ELF-1 (cell line): ENCODE data around the gene S1PR2.

Source experiments
- DNase-seq: peaks from one replicate; pipeline ENCODE4 v3.0.0-alpha.2; 2016; ENCODE audit warnings: low read depth, low spot score

The S1PR2 gene, protein sequence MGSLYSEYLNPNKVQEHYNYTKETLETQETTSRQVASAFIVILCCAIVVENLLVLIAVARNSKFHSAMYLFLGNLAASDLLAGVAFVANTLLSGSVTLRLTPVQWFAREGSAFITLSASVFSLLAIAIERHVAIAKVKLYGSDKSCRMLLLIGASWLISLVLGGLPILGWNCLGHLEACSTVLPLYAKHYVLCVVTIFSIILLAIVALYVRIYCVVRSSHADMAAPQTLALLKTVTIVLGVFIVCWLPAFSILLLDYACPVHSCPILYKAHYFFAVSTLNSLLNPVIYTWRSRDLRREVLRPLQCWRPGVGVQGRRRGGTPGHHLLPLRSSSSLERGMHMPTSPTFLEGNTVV

DNA sequence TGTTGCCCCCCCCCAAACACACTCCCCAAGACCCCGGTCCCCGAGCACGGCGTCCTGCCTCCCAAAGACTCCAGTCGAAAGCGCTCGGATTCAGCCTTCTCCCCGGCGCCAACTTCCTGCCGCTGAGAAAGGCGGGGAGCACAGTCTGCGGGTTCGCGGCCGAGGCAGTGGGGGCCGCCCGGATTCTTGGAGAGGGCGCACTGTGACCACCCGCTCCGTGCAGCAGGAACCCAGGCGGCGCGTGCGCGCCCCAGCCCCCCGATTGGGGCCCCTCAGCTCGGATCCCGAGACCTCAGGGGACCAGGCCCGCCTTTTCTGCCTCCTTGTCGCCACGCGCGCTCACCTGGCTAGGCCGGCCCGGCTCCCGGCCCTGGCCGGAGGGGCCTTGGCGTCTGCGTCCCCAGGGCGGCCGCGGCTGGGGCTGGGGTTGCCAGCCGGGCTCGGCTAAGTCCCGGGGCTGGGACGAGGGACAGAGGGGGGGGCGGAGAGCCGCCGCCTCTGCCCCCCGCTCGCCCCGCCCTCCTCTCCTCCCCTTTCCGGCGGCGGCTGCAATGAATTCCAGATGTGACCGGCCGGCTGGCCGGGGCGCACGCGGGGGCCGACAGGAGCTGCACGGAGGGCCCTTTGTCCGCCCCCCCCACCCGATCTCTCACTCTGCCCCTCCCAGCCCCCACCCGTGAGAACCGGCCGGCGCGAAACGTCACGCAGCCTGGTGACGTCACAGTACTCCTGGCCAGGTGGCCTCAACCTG lies at the start of gene S1PR2:
S1PR2 (minus strand) TSS at position 471 of the 751 bp plus-strand sequence. CDS start 6,426 bp downstream, outside the sequence.
- DNase-seq = peak; percentile 85

DNA sequence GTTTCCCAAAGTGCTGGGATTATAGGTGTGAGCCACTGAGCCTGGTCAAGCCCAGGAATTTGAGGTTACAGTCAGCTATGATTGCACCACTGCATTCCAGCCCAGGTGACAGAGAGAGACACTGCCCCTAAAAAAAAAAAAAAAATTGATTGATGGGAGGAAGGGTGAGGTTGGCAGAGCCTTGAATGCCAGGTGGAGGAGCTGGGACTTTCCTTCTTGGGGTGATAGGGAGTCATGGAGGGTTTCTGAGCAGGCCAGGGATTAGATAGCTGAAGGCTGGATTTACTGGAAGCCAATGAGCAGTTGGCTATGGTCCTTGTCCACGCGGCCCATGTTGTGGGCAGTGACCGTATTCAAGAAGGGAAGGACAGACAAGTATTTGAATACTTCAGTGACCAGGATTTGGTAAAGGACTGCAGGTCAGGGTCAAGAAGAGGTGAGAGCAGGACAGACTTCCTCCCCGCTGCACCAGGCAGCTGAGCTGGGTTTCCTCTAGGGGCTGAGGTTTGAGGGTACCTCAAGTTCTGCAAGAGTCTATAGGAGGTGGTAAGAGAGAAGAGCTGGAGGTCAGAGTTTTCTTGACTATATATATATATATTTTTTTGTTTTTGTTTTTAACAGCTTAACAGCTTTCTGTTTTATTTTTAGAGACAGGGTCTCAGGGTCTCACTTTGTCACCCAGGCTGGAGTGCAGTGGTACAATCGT lies 48.8 kb upstream of the S1PR2 start:
- DNase-seq = no peak

DNA sequence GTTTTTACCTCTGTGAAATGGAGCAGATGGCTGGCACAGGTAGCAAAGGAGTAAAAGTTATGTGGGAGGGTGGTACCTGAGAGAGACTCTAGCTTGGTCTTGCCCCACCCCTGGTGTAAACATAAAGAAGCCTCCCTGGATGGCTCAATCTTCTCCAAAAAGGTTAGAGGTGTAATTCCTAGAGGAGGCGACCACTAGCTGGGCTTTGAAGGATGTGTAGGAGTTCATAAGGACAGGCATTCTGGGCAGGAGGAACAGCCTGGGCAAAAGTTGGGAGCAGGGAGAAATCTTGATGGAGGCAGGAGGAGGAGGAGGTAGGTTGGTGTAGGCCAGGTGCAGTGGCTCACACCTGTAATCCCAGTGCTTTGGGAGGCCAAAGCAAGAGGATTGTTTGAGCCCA lies 47.8 kb upstream of the S1PR2 start:
- no peak for DNase-seq

DNA sequence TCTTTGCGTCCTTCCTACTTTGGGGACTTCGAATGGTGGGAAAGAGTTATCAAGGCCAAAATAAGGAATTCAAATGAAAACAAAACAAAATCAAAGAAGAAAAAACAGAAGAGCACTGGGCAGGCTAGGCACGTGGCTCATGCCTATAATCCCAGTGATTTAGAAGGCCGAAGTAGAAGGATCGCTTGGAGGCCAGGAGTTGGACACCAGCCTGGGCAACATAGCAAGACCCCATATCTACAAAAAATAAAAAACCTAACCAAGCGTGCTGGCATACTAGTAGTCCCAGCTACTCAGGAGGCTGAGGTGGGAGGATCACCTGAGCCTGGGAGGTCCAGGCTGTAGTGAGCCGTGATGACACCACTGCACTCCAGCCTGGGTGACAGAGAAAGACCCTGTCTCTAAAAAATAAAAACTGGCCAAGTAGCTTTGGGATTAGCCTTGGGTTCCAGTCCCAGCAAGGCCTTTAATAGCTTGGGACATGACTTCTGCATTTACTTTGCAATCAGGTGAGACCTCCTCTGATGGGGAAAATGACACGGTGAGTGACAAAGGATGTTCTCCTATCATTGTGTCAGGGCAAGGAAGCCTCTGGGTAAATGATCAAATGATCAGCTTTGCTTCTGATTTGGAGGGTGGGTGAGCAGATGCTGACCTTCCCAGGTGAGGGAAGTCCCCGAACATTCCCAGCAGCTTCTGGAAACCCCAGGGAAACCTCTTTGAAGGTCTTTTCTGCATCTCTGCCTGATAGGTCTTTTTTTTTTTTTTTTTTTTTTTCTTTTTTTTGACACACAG lies 46.9 kb upstream of the S1PR2 start:
- DNase-seq = no peak

DNA sequence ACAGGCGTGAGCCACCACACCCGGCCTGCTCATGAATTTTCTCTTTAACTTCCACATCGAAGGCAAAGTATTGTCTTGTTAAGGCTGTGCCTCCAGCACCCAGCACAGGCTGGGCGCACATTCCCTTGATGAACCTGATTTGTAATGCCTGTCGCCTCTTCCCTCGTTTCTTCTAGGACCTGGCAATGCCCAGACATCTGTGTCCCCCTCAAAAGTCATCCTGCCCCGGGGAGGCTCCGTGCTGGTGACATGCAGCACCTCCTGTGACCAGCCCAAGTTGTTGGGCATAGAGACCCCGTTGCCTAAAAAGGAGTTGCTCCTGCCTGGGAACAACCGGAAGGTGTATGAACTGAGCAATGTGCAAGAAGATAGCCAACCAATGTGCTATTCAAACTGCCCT lies 43.5 kb upstream of the S1PR2 start:
- no peak for DNase-seq

- no peak for DNase-seq
These were observed 40.5 kb upstream of the S1PR2 start for GRCh38 chr19:10271543-10272086.

DNA sequence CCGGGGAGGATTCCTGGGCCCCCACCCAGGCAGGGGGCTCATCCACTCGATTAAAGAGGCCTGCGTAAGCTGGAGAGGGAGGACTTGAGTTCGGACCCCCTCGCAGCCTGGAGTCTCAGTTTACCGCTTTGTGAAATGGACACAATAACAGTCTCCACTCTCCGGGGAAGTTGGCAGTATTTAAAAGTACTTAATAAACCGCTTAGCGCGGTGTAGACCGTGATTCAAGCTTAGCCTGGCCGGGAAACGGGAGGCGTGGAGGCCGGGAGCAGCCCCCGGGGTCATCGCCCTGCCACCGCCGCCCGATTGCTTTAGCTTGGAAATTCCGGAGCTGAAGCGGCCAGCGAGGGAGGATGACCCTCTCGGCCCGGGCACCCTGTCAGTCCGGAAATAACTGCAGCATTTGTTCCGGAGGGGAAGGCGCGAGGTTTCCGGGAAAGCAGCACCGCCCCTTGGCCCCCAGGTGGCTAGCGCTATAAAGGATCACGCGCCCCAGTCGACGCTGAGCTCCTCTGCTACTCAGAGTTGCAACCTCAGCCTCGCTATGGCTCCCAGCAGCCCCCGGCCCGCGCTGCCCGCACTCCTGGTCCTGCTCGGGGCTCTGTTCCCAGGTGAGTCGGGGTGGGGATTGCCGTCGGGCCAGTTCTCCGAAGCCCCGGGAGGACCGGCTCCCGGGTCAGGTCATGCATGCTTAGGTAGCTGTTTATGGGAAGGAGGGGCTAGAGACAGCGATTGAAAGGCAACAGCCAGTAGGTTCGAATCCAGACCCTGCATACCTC lies 39.7 kb upstream of the S1PR2 start, which contains the start of gene ICAM1:
ICAM1 (plus strand) TSS at position 505 of the 779 bp plus-strand sequence; CDS start at position 545, 40 bp downstream.
- DNase-seq = peak; percentile 88

GRCh38 chr19:10270180-10270615 lies 39.1 kb upstream of the S1PR2 start:
- DNase-seq = no peak

DNA sequence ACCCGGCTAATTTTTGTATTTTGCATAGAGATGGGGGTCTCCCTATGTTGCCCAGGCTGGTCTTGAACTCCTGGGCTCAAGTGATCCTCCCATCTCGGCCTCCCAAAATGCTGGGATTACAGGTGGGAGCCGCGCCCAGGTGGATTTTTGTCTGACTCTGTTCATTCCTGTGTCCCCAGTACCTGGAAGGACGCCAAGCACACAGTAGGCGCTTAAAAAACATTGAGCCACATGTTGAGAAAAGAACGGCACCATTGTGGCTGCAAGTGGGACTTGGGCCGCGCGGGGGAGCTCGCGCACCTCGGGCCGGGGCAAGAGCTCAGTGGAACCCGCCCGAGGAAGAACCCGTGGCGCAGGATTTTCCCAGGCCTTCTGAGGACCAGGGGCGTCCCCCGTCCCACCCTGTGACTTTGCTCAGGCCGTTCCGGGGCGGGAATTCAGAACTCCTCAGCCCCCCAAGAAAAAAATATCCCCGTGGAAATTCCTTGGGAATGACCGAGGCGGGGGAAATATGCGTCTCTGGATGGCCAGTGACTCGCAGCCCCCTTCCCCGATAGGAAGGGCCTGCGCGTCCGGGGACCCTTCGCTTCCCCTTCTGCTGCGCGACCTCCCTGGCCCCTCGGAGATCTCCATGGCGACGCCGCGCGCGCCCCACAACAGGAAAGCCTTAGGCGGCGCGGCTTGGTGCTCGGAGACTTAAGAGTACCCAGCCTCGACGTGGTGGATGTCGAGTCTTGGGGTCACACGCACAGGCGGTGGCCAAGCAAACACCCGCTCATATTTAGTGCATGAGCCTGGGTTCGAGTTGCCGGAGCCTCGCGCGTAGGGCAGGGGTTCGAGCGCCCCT lies 38.4 kb upstream of the S1PR2 start:
- peak; percentile 89 for DNase-seq

DNA sequence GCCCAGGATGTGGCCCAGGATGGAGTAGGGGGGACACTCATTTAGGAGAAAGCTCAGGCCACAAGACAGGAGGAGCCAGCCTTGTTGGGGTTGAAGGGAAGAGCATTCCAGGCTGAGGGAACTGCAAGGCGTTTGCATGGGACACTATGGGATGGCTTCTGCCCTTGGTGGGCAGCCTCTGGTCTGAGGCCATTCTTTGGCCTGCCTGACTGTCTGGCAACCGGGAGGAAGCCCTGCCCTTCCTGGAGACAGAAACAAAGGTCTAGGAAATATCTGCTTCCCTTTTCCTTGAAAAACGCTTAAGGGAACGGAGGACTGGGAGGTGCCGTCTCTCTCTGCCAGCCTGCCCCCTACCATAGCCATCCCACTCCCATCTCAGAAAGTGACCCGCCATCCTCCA lies 36.9 kb upstream of the S1PR2 start:
- no peak for DNase-seq

DNA sequence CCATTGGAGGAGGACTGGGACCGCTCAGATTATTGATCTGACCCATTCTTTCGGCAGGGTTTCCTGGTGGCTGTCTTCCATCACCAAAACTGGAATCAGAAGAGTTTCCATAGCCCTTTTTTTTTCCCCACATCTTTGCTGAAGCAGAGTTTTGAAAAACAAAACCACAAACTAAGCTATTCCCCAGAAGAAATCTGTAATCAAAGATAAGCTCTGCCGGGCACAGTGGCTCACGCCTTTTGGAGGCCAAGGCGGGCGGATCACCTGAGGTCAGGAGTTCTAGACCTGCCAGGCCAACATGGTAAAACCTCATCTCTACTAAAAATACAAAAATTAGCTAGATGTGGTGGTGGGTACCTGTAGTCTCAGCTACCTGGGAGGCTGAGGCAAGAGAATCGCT lies 35.6 kb upstream of the S1PR2 start:
- DNase-seq = no peak

- DNase-seq = no peak
These were observed 31.6 kb upstream of the S1PR2 start for GRCh38 chr19:10262771-10263170.

- DNase-seq = no peak
These were observed 29.0 kb upstream of the S1PR2 start for GRCh38 chr19:10260141-10260584.

GRCh38 chr19:10259162-10259905 lies 28.2 kb upstream of the S1PR2 start:
- DNase-seq = peak; percentile 92

DNA sequence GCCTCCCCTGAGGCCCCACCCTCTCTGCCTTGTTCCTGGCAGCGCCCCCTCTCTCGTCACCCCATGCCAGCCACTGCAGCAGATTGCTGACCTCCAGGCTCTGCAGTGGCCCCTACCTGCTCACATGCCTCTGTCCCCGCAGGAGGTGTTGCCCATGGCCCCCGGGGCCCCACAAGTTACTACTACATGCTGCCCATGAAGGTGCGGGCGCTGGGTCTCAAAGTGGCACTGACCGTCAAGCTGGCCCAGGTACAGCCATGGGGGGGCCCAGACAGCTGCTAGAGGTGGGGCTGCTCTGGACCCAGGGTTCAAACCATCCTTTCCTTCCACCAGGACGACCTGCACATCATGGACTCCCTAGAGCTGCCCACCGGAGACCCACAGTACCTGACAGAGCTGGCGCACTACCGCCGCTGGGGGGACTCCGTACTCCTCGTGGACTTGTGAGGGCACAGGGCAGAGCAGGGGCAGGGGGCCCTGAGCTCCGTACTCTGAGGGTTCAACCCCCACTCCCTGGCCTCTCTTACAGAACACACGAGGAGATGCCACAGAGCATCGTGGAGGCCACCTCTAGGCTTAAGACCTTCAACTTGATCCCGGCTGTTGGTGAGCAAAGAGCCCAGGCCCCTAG lies 27.1 kb upstream of the S1PR2 start:
- DNase-seq = no peak

- no peak for DNase-seq
These were observed 26.0 kb upstream of the S1PR2 start for GRCh38 chr19:10256970-10257615.

DNA sequence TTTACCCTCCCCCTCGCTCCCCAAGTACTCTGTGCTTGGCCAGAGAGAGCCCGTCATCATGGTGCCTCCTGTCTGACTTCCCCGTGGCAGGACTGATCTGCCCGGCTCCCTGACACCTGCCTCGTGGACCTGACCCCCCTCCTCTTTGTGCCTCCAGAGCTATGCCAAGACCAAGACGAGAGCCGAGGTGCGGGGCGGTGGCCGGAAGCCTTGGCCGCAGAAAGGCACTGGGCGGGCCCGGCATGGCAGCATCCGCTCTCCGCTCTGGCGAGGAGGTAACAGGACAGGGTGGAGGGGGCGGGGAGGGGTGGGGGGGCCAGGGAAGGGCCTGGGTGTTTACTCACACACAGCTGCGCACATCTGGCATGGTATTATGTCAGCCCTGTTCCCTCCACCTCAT lies 25.4 kb upstream of the S1PR2 start:
- no peak for DNase-seq

DNA sequence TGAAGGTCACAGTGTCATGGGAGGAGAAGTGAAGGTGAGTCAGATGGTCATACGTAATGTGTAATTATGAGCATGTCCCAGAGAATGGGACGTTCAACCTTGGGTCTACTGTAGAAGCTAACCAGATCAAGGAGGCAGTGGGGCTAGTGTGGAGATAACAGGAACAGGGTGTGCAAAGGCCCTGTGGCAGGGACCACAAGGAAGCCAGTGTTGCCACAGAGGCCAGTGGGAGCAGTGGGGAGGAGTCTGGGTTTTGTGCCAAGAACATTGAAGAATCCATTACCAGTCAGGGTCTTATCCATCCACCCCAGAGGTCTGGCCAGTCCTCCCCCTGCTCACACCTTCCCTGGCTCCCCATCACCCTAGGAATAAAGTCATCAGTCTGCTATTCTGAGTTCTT lies 24.2 kb upstream of the S1PR2 start:
- no peak for DNase-seq
